ENCODE results near the gene FAM20B. TPM values are rescaled to one million over a fixed set of nuclear protein-coding genes. Genes with fewer than 3 reads are reported as not detected.
A peak's percentile ranks its signal among the peaks of the same experiment; 100 is the strongest.

Gene FAM20B
- total RNA-seq, 1 donor: 43.1 TPM

DNA sequence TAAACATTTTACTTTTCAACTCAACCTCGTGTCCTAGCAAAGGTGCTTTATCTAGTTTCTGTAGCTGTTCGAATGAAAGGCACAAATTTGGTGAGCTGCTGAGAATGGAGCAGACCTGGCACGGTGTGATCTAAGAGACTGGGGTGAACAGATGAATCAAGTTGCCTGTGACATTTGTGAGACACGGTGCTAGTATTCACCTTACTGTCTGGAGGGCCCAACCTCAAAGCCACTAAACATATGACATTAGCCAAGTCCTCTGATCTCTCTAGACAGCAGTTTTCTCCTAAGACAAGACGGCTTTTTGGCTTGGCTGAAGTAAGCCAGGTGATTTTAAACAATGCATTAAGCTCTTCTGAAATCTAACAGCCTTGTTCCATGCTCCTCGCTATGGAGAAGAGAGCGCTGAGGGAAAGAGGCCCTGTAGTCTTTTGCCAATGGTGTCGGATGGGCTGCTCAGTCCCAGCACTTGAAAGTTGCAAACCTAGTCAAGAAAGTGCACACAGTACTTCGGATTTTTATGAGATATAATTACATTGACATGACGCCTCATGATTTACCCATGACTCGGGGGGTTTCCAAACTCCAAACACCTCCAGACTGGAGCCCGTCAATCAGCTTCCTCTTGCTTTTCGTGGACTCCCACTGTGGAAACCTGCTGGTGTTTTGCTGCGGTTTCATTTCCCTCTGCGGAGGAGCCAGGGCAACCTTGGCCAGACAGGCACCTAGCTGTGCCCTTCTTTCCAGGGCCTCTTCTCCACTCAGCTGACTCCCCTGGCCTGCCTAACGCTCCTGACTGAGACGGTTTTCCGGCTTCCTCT is 55.4 kb downstream of the FAM20B start:
- Histone ChIP-seq H3K4me3 (ENCODE audit: insufficient read depth, low read length) (peak overlapping the region; percentile 87), H3K79me2 (ENCODE audit: insufficient read depth, low read length) (peaks cover 30% of the 10 kb centered on the region), H3K4me1 (ENCODE audit: insufficient read depth, low read length) (peaks cover 24% of the 10 kb centered on the region), H4K20me1 (ENCODE audit: insufficient read depth, low read length) (peaks cover 3% of the 10 kb centered on the region), H3K4me2 (ENCODE audit: insufficient read depth, low read length) (peak overlapping the region; percentile 98), H3K27ac (ENCODE audit: low read depth, low read length) (peak overlapping the region; percentile 70), H3K27me3 (ENCODE audit: insufficient read depth, low read length) (no peaks in the 10 kb centered on the region), H3K9me3 (ENCODE audit: low read depth, low read length) (no peaks in the 10 kb centered on the region), H3K36me3 (ENCODE audit: insufficient read depth, low read length) (peaks cover 5% of the 10 kb centered on the region), H2AFZ (ENCODE audit: low read length) (peak overlapping the region; percentile 90)
- DNase-seq (ENCODE audit: insufficient read length, low spot score, missing footprints): no peak
- TF ChIP-seq, protein P1, sequence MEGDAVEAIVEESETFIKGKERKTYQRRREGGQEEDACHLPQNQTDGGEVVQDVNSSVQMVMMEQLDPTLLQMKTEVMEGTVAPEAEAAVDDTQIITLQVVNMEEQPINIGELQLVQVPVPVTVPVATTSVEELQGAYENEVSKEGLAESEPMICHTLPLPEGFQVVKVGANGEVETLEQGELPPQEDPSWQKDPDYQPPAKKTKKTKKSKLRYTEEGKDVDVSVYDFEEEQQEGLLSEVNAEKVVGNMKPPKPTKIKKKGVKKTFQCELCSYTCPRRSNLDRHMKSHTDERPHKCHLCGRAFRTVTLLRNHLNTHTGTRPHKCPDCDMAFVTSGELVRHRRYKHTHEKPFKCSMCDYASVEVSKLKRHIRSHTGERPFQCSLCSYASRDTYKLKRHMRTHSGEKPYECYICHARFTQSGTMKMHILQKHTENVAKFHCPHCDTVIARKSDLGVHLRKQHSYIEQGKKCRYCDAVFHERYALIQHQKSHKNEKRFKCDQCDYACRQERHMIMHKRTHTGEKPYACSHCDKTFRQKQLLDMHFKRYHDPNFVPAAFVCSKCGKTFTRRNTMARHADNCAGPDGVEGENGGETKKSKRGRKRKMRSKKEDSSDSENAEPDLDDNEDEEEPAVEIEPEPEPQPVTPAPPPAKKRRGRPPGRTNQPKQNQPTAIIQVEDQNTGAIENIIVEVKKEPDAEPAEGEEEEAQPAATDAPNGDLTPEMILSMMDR (IDR thresholded peaks at IDR 0.05; ENCODE audit: extremely low read depth, low read depth, low read length): no peak

DNA sequence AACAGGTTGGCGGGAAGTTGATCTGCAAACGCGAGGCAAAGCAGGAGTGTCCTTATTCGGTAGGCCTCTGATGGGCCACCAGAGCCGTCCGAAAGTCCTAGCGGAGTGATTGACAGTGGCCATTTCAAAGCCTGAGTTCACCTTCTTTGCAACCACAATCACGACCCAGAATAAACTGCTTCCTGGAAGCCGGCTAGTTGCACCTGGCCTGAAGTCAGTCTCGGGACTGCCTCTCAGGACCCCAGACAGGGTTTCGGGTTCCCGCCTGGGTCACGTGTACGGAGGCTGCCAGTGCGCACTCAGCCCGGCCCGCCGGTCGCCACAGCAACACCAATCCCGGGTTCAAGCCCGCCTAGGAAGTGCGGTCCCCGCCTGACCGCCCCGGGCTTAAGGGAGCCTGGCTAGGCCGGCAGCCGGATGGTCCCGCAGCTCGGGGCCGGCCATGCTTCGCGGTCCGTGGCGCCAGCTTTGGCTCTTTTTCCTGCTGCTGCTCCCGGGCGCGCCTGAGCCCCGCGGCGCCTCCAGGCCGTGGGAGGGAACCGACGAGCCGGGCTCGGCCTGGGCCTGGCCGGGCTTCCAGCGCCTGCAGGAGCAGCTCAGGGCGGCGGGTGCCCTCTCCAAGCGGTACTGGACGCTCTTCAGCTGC is 56.1 kb downstream of the FAM20B start, which contains the start of gene TOR3A:
TSS of gene TOR3A (plus strand) at position 384 of the 646 bp plus-strand sequence. CDS start at position 443, 59 bp downstream.
- H3K4me1 ChIP-seq (ENCODE audit: insufficient read depth, low read length): peaks cover 24% of the 10 kb centered on the region
- peak; percentile 99 for DNase-seq (ENCODE audit: insufficient read length, low spot score, missing footprints)
- no peaks in the 10 kb centered on the region for H3K9me3 ChIP-seq (ENCODE audit: low read depth, low read length)
- H3K36me3 ChIP-seq (ENCODE audit: insufficient read depth, low read length): peaks cover 7% of the 10 kb centered on the region
- no peaks in the 10 kb centered on the region for H3K27me3 ChIP-seq (ENCODE audit: insufficient read depth, low read length)
- H2AFZ ChIP-seq (ENCODE audit: low read length): peak within 1 kb of the TSS; percentile 90
- peak within 1 kb of the TSS; percentile 87 for H3K4me3 ChIP-seq (ENCODE audit: insufficient read depth, low read length)
- peaks cover 3% of the 10 kb centered on the region for H4K20me1 ChIP-seq (ENCODE audit: insufficient read depth, low read length)
- peak within 1 kb of the TSS; percentile 98 for H3K4me2 ChIP-seq (ENCODE audit: insufficient read depth, low read length)
- TF ChIP-seq, protein P1 (IDR thresholded peaks at IDR 0.05; ENCODE audit: extremely low read depth, low read depth, low read length): no peak
- H3K27ac ChIP-seq (ENCODE audit: low read depth, low read length): peak within 1 kb of the TSS; percentile 70
- peaks cover 31% of the 10 kb centered on the region for H3K79me2 ChIP-seq (ENCODE audit: insufficient read depth, low read length)

DNA sequence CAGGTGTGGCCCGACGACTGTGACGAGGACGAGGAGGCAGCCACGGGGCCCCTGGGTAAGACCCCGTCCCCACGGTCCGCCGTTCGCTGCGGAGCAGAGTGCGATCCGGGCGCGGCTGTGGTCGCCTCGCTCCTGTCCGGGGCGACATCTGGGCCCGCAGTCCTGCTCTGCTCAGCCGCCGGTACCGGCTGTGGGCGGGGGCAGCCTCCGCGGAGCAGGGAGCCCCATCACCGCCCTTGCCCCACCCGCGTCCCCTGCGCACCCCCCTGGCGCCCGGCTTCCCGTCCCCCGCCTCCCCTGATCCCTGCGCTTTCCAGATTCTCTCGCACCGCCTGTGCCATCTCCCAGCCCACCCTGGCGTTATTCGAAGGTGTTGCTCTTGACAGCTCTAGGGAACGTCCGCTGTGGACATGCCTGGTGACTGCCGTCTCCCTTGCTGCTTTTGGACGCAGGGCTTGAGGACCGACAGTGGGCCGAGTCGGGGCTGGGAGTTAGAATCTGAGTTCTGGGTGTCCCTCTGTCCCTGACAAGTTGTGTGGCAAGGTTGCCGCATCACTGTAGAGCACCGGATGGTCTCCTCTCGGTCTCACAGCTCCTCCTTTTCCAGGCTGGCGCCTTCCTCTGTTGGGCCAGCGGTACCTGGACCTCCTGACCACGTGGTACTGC is 56.8 kb downstream of the FAM20B start:
- H3K27ac ChIP-seq (ENCODE audit: low read depth, low read length): peak overlapping the region; percentile 70
- TF ChIP-seq, protein P1 (IDR thresholded peaks at IDR 0.05; ENCODE audit: extremely low read depth, low read depth, low read length): no peak
- H4K20me1 ChIP-seq (ENCODE audit: insufficient read depth, low read length): peaks cover 3% of the 10 kb centered on the region
- peak overlapping the region; percentile 90 for H2AFZ ChIP-seq (ENCODE audit: low read length)
- no peaks in the 10 kb centered on the region for H3K9me3 ChIP-seq (ENCODE audit: low read depth, low read length)
- H3K4me1 ChIP-seq (ENCODE audit: insufficient read depth, low read length): peaks cover 21% of the 10 kb centered on the region
- peaks cover 31% of the 10 kb centered on the region for H3K79me2 ChIP-seq (ENCODE audit: insufficient read depth, low read length)
- peak overlapping the region; percentile 87 for H3K4me3 ChIP-seq (ENCODE audit: insufficient read depth, low read length)
- H3K4me2 ChIP-seq (ENCODE audit: insufficient read depth, low read length): peak overlapping the region; percentile 98
- H3K27me3 ChIP-seq (ENCODE audit: insufficient read depth, low read length): no peaks in the 10 kb centered on the region
- H3K36me3 ChIP-seq (ENCODE audit: insufficient read depth, low read length): peaks cover 11% of the 10 kb centered on the region
- DNase-seq (ENCODE audit: insufficient read length, low spot score, missing footprints): peak; percentile 95
